NT2/D1 (cell line): ENCODE measurements around the gene CDK14.

Experiments
- SUZ12 ChIP-seq: IDR thresholded peaks from 2 replicates; pipeline ENCODE4 v1.6.1; 2011; ENCODE audit not compliant: insufficient read length, insufficient read depth; ENCODE audit errors: extremely low read depth
- YY1 ChIP-seq: IDR thresholded peaks from 2 replicates; pipeline ENCODE4 v1.6.1; 2011; ENCODE audit not compliant: insufficient read length, insufficient read depth
- ZNF274 ChIP-seq: IDR thresholded peaks from 2 replicates; pipeline ENCODE4 v1.6.1; 2011; ENCODE audit warnings: mild to moderate bottlenecking, low read depth, low read length

DNA sequence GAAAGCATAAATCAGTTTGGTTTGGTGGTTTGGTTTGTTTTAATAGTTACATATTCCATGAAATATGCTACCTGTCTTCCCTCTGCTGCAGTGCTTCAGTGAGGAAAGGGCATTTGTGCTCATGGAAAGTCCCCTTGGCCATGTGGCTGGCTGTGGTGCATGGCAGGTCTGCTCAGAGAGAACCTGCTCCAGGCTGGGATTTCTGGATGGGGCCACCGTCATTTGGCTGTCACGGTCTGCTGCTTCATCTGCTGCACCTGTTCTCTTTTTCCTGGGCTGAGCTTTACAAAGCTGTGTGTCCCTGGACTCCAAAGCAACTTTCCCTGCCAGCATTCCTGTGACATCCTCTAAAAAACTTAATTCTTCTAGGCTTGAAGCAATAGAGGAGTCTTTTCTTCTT is 8.9 kb downstream of the CDK14 start:
- no peak for TF ChIP-seq SUZ12
- no peak for TF ChIP-seq ZNF274
- no peak for TF ChIP-seq YY1
